GM18907 (cell line): ENCODE data around the gene CPTP.
"Not testable (repeated sequence)": the region's sequence is repeated elsewhere in the genome, so short reads cannot be mapped to it uniquely, and the experiment has no call there.

Source experiments
- ATAC-seq: cut with Tn5 transposase; IDR thresholded peaks from one replicate; pipeline ENCODE4 v1.9.1; 2021; ENCODE audit warnings: mild to moderate bottlenecking, moderate library complexity; ENCODE audit not compliant: unreplicated experiment

Gene CPTP

DNA sequence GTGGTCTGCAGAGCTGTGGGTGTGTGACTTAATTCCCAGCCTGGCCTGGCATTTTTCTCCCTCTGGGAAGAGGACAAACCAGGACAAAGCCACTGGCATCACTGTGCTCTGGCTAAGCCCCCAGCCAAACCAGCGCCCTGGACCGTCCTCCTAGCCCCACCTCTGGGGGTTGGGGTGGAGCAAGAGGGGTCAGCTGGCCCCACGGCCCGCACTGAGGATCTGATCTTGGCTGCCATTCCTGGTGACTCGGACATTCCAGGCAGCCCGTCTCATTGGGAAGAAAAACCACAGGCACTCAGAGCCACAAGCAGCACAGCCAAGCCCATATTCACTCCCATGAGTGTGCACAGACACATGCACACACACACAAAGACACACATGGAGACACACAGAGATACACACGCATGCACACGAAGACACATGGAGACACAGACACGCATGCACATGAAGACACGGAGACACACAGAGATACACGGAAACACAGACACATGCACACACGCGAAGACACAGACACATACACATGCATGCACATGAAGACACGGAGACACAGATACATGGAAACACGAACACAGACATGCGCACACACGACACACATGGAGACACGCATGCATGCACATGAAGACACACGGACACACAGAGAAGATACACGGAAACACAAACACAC, 36.0 kb downstream of the CPTP start:
- ATAC-seq = no peak

GRCh38 chr1:1361233-1361981, 36.8 kb downstream of the CPTP start:
- no peak for ATAC-seq

- no peak for ATAC-seq
Observed at GRCh38 chr1:1361982-1362423, 37.4 kb downstream of the CPTP start.

GRCh38 chr1:1364266-1364665, 39.7 kb downstream of the CPTP start:
- no peak for ATAC-seq

GRCh38 chr1:1365875-1366698, 41.5 kb downstream of the CPTP start:
- ATAC-seq = no peak

GRCh38 chr1:1366699-1367066, 42.1 kb downstream of the CPTP start:
- no peak for ATAC-seq

GRCh38 chr1:1367315-1367714, 42.7 kb downstream of the CPTP start:
- no peak for ATAC-seq

- ATAC-seq = not testable (repeated sequence)
Observed at GRCh38 chr1:1370094-1370493, 45.5 kb downstream of the CPTP start.

- no peak for ATAC-seq
Observed at GRCh38 chr1:1370771-1371300, 46.2 kb downstream of the CPTP start.

- no peak for ATAC-seq
Observed at GRCh38 chr1:1371364-1371745, 46.8 kb downstream of the CPTP start.

- ATAC-seq = no peak
Observed at GRCh38 chr1:1371746-1372711, 47.4 kb downstream of the CPTP start.

GRCh38 chr1:1373051-1373814, 48.6 kb downstream of the CPTP start:
- no peak for ATAC-seq

DNA sequence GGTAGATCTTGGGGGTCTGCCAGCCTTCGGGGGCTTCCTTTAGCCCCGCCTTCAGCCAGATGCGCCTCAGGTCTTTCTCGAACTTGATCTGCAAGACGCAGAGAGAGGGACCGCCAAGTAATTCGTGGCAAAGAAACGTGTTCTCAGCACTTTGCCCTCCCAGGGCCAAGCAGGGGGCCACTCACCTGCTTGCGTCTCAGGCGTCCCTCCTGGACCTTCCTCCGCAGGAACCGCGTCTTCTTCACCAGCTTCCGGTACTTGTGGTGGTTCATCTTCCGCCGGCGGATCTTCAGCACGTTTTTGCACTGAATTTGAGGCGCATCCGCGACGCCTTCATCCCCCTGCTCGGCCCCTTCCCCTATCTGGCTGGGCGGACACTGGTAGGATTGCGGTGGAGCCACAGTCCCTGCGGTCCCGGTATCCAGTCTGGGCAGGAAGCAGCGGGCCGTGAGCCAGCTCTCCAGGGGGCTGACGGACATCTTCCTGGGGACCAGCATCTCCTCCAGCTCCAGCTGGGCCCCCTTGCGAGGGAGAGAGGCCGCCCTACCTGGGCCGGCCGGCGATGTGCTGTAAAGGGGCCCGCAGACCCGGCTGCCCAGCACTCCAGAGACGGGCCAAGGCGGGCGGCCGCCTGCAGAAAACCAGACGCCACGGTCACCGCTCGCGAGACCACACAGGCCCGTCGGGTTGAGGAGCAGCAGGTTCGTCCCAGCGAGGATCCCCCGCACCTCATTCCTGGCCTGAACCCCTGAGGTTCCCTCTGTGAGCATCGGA, 49.4 kb downstream of the CPTP start:
- no peak for ATAC-seq

- ATAC-seq = peak; percentile 6
Observed at GRCh38 chr1:1374589-1374928, 50.0 kb downstream of the CPTP start.

DNA sequence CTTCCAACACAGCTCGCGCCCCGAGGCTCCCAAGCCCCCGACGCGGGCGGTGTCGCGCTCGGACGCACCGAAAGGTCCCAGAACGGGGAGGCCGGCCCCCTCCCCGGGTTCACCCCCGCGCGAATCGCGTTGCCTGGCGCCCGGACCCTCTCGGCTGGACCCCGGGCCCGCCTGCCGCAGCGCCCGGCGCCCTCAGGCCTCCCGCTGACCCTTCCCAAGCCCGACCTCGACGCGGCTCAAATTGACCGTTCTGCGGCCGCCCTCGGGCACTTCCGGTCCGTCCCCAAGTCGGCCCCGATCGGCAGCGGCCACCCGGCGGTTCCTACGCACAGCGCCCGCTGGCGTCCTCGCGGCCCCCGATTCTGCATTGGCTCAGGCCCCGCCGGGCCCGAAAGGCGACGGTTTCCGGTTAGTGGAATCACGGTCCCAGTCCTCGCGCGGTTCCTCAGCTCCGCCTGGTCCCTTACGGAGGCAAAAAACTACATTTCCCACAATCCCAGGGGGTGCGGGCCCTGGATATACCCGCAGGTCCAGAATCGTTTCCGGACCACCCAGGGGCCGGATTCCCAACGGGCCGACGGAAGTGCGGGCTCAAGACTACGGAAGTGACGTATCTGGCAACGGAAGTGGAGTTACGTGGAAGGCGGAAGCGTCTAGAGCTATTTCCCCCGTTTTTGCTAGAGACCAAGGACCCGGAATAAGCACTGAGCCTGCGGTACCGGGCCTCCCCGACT, 50.5 kb downstream of the CPTP start, which contains the start of gene AURKAIP1:
Gene AURKAIP1, minus strand, starts transcription at position 279 of the 734 bp plus-strand sequence. CDS start 451 bp downstream, outside the sequence.
- ATAC-seq = peak; percentile 85

GRCh38 chr1:1376551-1377226, 52.1 kb downstream of the CPTP start:
- ATAC-seq = no peak

- ATAC-seq = no peak
Observed at GRCh38 chr1:1377540-1378205, 53.1 kb downstream of the CPTP start.
